SH-SY5Y (cell line): Measurements from ENCODE around the gene NDUFAF4.
A peak's percentile ranks its signal among the peaks of the same experiment; 100 is the strongest.

ENCODE experiments used
- GATA2 ChIP-seq: IDR thresholded peaks from 2 replicates; pipeline ENCODE4 v1.6.1; 2011; ENCODE audit warnings: mild to moderate bottlenecking, low read depth, low read length
- GATA3 ChIP-seq: IDR thresholded peaks from 2 replicates; pipeline ENCODE4 v1.6.1; 2011; ENCODE audit warnings: low read depth, mild to moderate bottlenecking, low read length, moderate library complexity

Gene NDUFAF4

GRCh38 chr6:96897396-96898240 lies at the start of gene NDUFAF4:
Gene NDUFAF4, minus strand, starts transcription at chr6:96897891. Its CDS starts 90 bp downstream, at chr6:96897801.
- TF ChIP-seq GATA2: peak; percentile 7; the same call in 1 of the 2 replicates
- no peak for TF ChIP-seq GATA3

- TF ChIP-seq GATA2 (no peak), GATA3 (no peak)
Observed at GRCh38 chr6:96947055-96947454, 49.4 kb upstream of the NDUFAF4 start.

DNA sequence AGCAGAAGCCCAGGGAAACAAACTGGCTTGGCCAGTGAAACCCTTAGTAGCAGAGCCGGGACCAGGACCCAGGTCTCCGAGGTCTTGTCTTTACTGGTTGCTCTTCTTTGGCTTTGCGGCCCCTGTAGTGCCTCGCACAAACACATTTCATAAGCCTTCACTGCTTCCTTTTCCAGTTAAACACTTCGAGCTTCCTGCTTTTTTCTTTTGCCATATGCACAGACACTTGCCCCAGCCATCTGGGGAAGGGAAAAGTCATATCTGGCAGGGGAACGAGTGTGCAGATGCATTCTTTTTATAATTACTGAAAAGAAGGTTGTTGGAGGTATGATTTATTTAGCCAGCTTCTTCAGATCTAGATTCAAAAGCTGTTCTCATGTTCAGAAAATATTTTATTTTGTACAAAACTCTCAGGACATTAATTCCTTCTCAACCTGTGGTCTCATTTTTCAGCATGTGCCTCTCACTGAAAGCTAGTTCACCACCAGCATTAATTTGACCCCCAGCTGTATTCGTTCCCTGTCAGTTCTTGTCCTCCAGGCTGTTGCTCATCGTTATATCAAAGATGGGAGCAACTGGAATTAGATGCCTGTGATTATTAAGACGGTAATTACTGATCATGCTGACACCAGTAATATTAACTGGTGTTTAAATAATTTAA lies 46.0 kb upstream of the NDUFAF4 start:
- no peak for TF ChIP-seq GATA3
- no peak for TF ChIP-seq GATA2

DNA sequence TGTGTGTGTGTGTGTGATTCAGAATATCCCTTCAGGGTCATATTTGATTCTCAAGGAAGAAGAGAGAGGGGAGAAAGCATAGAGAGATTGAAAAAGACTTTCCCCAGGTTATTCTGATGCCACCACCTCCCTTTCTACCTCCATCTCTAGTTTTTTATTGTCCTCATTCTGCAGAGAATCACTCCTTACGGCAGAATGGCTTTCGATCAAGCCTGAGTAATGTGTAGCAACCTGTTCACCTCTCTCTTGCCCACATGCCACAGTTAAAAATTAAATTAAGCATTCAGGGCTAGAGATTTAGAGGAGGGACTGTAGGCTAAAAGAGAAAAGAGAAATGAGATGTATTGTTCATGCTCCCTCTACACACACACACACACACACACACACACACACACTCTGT lies 45.0 kb upstream of the NDUFAF4 start:
- TF ChIP-seq GATA3 (no peak), GATA2 (no peak)

- no peak for TF ChIP-seq GATA2
- TF ChIP-seq GATA3: no peak
Observed at GRCh38 chr6:96940322-96940721, 42.6 kb upstream of the NDUFAF4 start.

DNA sequence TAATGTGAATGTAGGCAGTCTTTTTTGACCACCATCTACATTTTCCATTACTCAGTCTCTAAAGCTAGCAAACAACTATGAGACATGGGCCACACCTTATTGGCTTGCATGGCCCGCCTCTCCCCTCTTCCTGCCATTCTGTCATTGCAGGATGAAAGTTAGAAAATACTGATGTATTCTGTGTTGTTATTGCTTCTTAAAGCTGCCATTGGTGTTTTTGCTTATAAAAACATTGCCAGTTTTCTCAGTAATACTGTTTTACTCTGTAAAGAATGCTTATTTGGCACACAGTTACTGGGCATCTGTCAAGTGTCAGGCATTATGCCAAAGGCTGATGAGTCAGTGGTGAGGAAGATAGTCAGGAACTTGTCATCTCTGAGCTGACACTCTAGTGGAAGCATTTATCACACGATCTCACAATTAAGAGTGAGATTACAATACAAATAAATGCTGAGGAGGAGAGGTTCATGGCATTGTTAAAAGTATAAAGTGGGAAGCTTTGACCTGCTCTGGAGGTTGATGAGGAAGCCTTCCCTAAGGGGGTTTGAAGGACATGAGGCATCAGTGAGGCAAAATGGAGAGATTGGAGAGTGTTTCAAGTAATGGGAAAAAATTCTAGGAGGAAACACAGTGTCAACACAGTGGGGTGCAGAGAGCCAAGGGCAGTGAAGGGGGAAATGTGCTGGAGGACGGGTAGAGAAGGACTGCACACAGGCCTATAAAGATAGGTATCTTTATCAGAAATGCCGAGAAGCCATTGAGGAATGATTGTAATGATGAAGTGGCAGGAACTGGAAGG lies 41.5 kb upstream of the NDUFAF4 start:
- no peak for TF ChIP-seq GATA2
- TF ChIP-seq GATA3: peak; percentile 60

GRCh38 chr6:96934087-96934486 lies 36.4 kb upstream of the NDUFAF4 start:
- TF ChIP-seq GATA2 (no peak), GATA3 (no peak)

- TF ChIP-seq GATA3 (no peak), GATA2 (no peak)
Observed at GRCh38 chr6:96931198-96931597, 33.5 kb upstream of the NDUFAF4 start.

DNA sequence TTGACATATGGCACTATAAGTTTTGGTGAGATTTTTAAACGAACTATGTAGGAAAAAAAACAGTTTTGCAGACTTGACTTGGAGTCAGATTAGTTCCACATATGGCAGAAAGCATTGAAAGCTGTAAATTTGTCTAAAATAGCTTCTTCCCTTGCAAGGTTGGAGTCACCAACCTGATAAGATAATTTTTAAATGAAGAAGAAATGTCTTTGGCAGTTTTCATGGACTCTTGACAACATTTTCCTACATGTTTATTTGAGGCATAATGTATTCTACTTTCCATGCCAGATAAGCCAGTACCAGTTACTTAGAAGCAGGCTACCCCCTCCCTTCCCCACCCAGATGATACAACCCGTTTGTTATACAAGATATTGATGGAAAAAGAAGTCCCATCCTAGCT lies 32.0 kb upstream of the NDUFAF4 start:
- TF ChIP-seq GATA3 (no peak), GATA2 (no peak)

DNA sequence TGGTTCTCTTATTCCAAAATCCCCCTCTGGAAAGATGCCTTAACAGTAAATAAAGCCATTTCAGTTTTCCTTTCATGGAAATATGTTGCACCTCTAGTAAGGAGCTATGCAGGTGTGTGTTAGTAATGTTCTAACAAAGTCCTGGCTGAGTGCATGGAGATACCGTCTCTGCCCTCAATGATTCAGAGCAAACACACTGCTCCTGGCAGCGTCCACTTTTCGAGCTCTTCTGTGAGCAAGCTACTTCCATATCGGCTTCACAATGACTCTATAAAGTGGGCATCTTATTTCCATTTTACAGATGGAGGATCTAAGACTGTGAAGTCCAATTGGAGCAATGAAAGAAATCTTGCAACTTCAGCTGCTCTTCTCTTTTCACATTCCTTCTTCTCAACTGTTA lies 30.0 kb upstream of the NDUFAF4 start:
- TF ChIP-seq GATA3 (no peak), GATA2 (no peak)

DNA sequence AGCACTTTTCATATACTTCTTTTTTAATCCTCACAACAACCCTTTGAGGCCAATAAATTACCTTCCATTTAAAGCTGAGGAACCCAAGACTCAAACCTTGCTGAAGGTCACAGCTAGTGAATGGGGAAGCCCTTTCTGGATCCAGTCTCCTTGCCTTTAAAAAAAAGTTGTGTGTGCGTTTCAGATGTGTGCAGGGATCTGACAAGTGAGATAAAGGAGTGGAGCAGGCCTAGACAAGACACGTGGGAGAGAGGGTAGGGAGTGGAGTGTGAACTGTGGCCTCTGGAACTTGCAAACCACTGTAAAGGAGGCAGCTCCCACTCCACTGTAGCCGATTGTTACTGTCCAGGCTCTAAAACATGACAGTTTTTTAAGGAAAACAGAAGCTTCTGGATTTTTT lies 28.7 kb upstream of the NDUFAF4 start:
- TF ChIP-seq GATA2 (no peak), GATA3 (no peak)

DNA sequence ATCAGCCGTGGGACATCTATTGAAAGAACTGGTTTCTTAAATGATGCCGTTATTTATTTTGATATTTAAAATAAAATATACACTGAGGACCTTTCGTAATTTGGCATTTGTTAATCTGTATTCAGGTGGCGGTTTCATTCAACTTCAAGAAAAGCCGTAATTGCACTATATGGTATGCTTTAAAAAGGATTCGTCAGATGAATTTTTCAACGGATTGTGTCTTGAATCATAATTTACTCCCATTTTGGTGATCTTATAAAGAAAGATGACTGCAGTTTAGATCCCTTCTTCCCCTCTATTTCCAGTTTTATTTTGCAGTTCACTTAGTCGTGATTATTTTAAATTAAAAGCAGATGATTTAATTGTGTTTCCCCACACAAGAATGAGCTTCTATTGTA lies 27.6 kb upstream of the NDUFAF4 start:
- TF ChIP-seq GATA3: no peak

GRCh38 chr6:96923871-96924493 lies 26.3 kb upstream of the NDUFAF4 start:
- TF ChIP-seq GATA3 (no peak), GATA2 (no peak)

- TF ChIP-seq GATA3: no peak
- no peak for TF ChIP-seq GATA2
Observed at GRCh38 chr6:96923400-96923799, 25.7 kb upstream of the NDUFAF4 start.
